Measurements from ENCODE around the gene TSC2. TPM values are rescaled to one million over a fixed set of nuclear protein-coding genes. Genes with fewer than 3 reads are reported as not detected.

Gene TSC2
- total RNA-seq, 1 experiment from 2014 or later: 109 TPM

DNA sequence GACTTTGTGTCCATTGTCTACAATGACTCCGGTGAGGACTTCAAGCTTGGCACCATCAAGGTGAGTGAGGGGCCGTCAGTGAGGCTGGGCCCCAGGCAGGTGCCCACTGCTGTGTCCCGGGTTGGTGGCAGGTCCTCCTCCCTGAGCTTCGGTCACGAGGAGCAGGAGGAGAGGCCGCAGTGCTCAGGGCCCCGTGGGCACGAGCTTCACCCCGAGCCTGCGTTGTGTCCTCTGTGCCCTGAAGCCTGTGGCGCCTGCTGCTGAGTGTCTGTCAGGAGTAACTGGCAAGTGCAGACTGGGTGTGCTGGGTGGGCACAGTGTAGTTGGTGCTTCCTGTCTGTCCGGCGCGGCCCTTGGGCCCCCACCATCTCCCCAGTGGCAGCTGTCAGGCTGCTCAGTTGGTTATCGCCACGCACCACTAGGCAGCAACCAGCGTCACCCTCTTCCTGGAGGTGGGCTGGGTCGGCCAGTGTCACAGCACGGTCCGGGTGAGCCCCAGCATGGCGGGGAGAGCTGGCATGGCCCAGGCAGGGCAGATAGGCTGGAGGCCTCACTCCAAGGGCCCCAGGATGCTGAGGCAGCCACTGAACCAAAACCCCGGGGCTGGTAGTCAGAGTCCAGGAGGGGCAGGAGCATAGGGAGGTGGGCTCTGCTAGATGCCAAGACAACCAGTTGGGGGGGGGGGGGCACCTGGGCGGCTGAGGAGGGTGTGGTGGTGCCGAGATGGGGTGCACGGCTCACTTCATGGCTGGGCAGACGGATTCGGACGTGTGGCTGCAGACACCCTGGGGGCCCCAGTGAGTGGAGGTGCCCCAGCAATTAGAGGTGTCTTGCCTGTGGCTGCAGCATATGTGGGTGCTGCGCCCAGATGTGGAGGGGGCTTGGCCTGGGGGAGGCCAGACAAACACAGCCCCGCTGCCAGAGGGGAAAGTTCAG is 39.3 kb downstream of the TSC2 start:
- H3K36me3 ChIP-seq (ENCODE audit: control insufficient read depth, insufficient read depth, low read length): no peaks in the 10 kb centered on the region; the same call in 1 of the 2 replicates
- peaks cover 14% of the 10 kb centered on the region for H3K4me1 ChIP-seq
- POLR2A ChIA-PET: no interaction called here
- TF ChIP-seq CTCF (IDR thresholded peaks at IDR 0.05; ENCODE audit: insufficient read depth in 1 of 2, low read depth in 1 of 2, low read length in 1 of 2, severe bottlenecking in 1 of 2, unreplicated experiment in 1 of 2): no peak
- H3K36me3 Mint-ChIP-seq (ENCODE audit: insufficient read depth, unreplicated experiment): peaks cover 73% of the 10 kb centered on the region
- DNase-seq: no peak
- H3K4me3 ChIP-seq (ENCODE audit: low read depth, low read length): no peak overlapping the region
- H3K9me3 Mint-ChIP-seq (ENCODE audit: unreplicated experiment): no peaks in the 10 kb centered on the region
- no peak overlapping the region for H3K27ac Mint-ChIP-seq (ENCODE audit: unreplicated experiment)
- CTCF ChIA-PET: no interaction called here
- no peaks in the 10 kb centered on the region for H3K4me1 Mint-ChIP-seq (ENCODE audit: low read depth, unreplicated experiment)
- H3K27me3 Mint-ChIP-seq (ENCODE audit: insufficient read depth, unreplicated experiment): no peaks in the 10 kb centered on the region
- H3K27me3 ChIP-seq (replicated peaks; ENCODE audit: control insufficient read depth, insufficient read depth, low read length): no peaks in the 10 kb centered on the region
- H3K9me3 ChIP-seq: no peaks in the 10 kb centered on the region
- no peak overlapping the region for H3K4me3 Mint-ChIP-seq (ENCODE audit: unreplicated experiment)
- intact Hi-C loops (cut with micrococcal nuclease; ENCODE audit: unreplicated experiment): no loop called here
- no TSS peak for BruUV-seq (replicated peaks)

- Mint-ChIP-seq H3K27ac (ENCODE audit: unreplicated experiment) (no peak overlapping the region), H3K4me1 (ENCODE audit: low read depth, unreplicated experiment) (no peaks in the 10 kb centered on the region), H3K36me3 (ENCODE audit: insufficient read depth, unreplicated experiment) (peaks cover 76% of the 10 kb centered on the region), H3K9me3 (ENCODE audit: unreplicated experiment) (no peaks in the 10 kb centered on the region), H3K4me3 (ENCODE audit: unreplicated experiment) (no peak overlapping the region), H3K27me3 (ENCODE audit: insufficient read depth, unreplicated experiment) (no peaks in the 10 kb centered on the region)
- POLR2A ChIA-PET: no interaction called here
- no TSS peak for BruUV-seq (replicated peaks)
- no peaks in the 10 kb centered on the region for H3K9me3 ChIP-seq
- no peaks in the 10 kb centered on the region; the same call in 1 of the 2 replicates for H3K36me3 ChIP-seq (ENCODE audit: control insufficient read depth, insufficient read depth, low read length)
- intact Hi-C loops (cut with micrococcal nuclease; ENCODE audit: unreplicated experiment): no loop called here
- no peak overlapping the region for H3K4me3 ChIP-seq (ENCODE audit: low read depth, low read length)
- no peak for DNase-seq
- TF ChIP-seq CTCF (IDR thresholded peaks at IDR 0.05; ENCODE audit: insufficient read depth in 1 of 2, low read depth in 1 of 2, low read length in 1 of 2, severe bottlenecking in 1 of 2, unreplicated experiment in 1 of 2): no peak
- H3K4me1 ChIP-seq: peaks cover 21% of the 10 kb centered on the region
- CTCF ChIA-PET: no interaction called here
- no peaks in the 10 kb centered on the region for H3K27me3 ChIP-seq (replicated peaks; ENCODE audit: control insufficient read depth, insufficient read depth, low read length)
Measured at GRCh38 chr16:2087748-2088631, 40.2 kb downstream of the TSC2 start.

DNA sequence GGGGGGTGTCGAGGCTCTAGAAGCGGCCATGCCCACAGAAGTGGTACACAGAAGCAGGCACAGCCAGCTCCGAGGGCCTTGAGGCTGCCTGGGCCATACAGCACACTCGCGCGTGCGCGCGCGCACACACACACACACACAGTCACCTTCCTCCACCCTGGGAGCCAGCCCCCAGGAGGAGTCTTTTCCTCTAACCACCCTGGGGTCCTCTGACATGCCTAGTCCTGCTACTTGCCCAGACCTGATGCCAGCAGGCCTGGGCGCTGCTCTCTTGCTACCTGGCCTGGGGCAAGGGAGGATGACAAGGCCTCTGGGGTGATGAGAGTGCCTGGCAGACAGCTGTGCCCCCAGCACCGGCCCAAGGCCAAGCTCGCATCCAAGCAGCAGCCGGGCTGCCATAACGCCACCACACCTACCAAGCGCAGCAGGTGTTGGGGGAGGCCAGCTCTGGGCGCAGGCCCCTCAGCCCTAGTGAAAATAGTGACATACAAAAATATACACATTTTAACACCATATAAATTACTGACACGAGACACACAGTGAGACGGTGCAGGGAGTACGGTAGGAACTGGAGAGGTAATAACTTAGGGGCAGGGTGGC is 41.1 kb downstream of the TSC2 start:
- intact Hi-C loops (cut with micrococcal nuclease; ENCODE audit: unreplicated experiment): no loop called here

More for the DNA sequence above, 41.1 kb downstream of the TSC2 start:
- no peak for TF ChIP-seq CTCF (IDR thresholded peaks at IDR 0.05; ENCODE audit: insufficient read depth in 1 of 2, low read depth in 1 of 2, low read length in 1 of 2, severe bottlenecking in 1 of 2, unreplicated experiment in 1 of 2)
- H3K36me3 Mint-ChIP-seq (ENCODE audit: insufficient read depth, unreplicated experiment): peaks cover 73% of the 10 kb centered on the region
- TSS peak; percentile 27 for BruUV-seq (replicated peaks)
- H3K9me3 Mint-ChIP-seq (ENCODE audit: unreplicated experiment): no peaks in the 10 kb centered on the region
- no peak overlapping the region for H3K4me3 ChIP-seq (ENCODE audit: low read depth, low read length)
- ChIA-PET POLR2A (no interaction called here), CTCF (no interaction called here)
- H3K4me1 ChIP-seq: peaks cover 22% of the 10 kb centered on the region
- no peak for DNase-seq
- H3K36me3 ChIP-seq (ENCODE audit: control insufficient read depth, insufficient read depth, low read length): no peaks in the 10 kb centered on the region; the same call in 1 of the 2 replicates
- H3K4me3 Mint-ChIP-seq (ENCODE audit: unreplicated experiment): no peak overlapping the region
- no peaks in the 10 kb centered on the region for H3K4me1 Mint-ChIP-seq (ENCODE audit: low read depth, unreplicated experiment)
- H3K27me3 ChIP-seq (replicated peaks; ENCODE audit: control insufficient read depth, insufficient read depth, low read length): no peaks in the 10 kb centered on the region
- no peaks in the 10 kb centered on the region for H3K27me3 Mint-ChIP-seq (ENCODE audit: insufficient read depth, unreplicated experiment)
- no peak overlapping the region for H3K27ac Mint-ChIP-seq (ENCODE audit: unreplicated experiment)
- H3K9me3 ChIP-seq: no peaks in the 10 kb centered on the region
